Aorta (tissue), 4 donors: ENCODE data around the gene ATF6. TPM values are rescaled to one million over a fixed set of nuclear protein-coding genes. Genes with fewer than 3 reads are reported as not detected.

Experiments used
- polyA plus RNA-seq, 2 donors: library from polyadenylated mRNA; stranded (reverse); fragments of 200-250 nt; gene quantifications; one replicate each; pipeline ENCODE4 v1.2.3, GENCODE V29; 2013
- total RNA-seq, 2 donors: library from RNA; stranded (reverse); fragmentation: NEBNext Ultra II Directional; extraction: Animal tissue kit (Norgen Biotek cat#: 25700); gene quantifications; one replicate each; pipeline ENCODE4 v1.2.1, GENCODE V29; 2021
- donor health status: healthy with polysubstance abuse.
- donor health status: Bipolar disorder and iron deficiency.
- donor health status: DM: no; HTN: no; CAD: no.
- donor health status: DM: yes; HTN: yes; CAD: no.

The ATF6 gene
- total and polyA plus RNA-seq, 4 donors = 6.1 to 30.5 (median 18.7) TPM

Other genes with a start within 250 kb of the ATF6 start
- gene HSPA6, start 241.8 kb upstream of the ATF6 start, total RNA-seq = 10 to 100 TPM in 1 of 2 donors, 1 to 10 TPM in 1; 9.0 to 19.0 TPM
- 1 to 10 TPM; 1.1 to 1.4 TPM for gene HSPA6, start 241.8 kb upstream of the ATF6 start, polyA plus RNA-seq
- 100 to 1,000 TPM in 1 of 2 donors, 10 to 100 TPM in 1; 88.2 to 116 TPM for gene FCGR3A, start 216.5 kb upstream of the ATF6 start, total RNA-seq
- 100 to 1,000 TPM in 1 of 2 donors, 10 to 100 TPM in 1; 13.9 to 108 TPM for gene FCGR3A, start 216.5 kb upstream of the ATF6 start, polyA plus RNA-seq
- 10 to 100 TPM in 1 of 2 donors, 1 to 10 TPM in 1; 6.3 to 13.4 TPM for gene FCGR3B, start 135.1 kb upstream of the ATF6 start, total RNA-seq
- 1 to 10 TPM in 1 of 2 donors, under 1 TPM in 1; 0.41 to 5.3 TPM for gene FCGR3B, start 135.1 kb upstream of the ATF6 start, polyA plus RNA-seq
- 10 to 100 TPM; 13.6 to 68.6 TPM for gene FCGR2B, start 103.2 kb upstream of the ATF6 start, total RNA-seq
- gene FCGR2B, start 103.2 kb upstream of the ATF6 start, polyA plus RNA-seq = 1 to 10 TPM; 3.2 to 8.5 TPM
- under 1 TPM in 1 of 2 donors, not detected in 1; 0.57 TPM for gene FCRLA, start 59.1 kb upstream of the ATF6 start, total RNA-seq
- under 1 TPM; 0.10 to 0.38 TPM for gene FCRLA, start 59.1 kb upstream of the ATF6 start, polyA plus RNA-seq
- under 1 TPM; 0.49 to 0.66 TPM for gene FCRLB, start 44.8 kb upstream of the ATF6 start, total RNA-seq
- gene FCRLB, start 44.8 kb upstream of the ATF6 start, polyA plus RNA-seq = 1 to 10 TPM in 1 of 2 donors, under 1 TPM in 1; 0.36 to 2.0 TPM
- gene DUSP12, start 16.5 kb upstream of the ATF6 start, total RNA-seq = 10 to 100 TPM; 19.3 to 22.1 TPM
- gene DUSP12, start 16.5 kb upstream of the ATF6 start, polyA plus RNA-seq = 10 to 100 TPM; 25.7 to 30.1 TPM